ENCODE data around the gene COBL. TPM values are rescaled to one million over a fixed set of nuclear protein-coding genes. Genes with fewer than 3 reads are reported as not detected.
A peak's percentile ranks its signal among the peaks of the same experiment; 100 is the strongest.

Gene COBL
- total and polyA plus RNA-seq, 9 of the 15 experiments (the other 6 are each of a cell fraction or from before 2014, with no cell fraction given), result 0.01 to 2.4 (median 0.09) TPM; not detected in 3

GRCh38 chr7:51329696-51330263, 13.2 kb upstream of the COBL start (continued):
- TF ChIP-seq CHD1 (IDR thresholded peaks at IDR 0.05; ENCODE audit: low read length), result no peak
- TF ChIP-seq, protein P1, sequence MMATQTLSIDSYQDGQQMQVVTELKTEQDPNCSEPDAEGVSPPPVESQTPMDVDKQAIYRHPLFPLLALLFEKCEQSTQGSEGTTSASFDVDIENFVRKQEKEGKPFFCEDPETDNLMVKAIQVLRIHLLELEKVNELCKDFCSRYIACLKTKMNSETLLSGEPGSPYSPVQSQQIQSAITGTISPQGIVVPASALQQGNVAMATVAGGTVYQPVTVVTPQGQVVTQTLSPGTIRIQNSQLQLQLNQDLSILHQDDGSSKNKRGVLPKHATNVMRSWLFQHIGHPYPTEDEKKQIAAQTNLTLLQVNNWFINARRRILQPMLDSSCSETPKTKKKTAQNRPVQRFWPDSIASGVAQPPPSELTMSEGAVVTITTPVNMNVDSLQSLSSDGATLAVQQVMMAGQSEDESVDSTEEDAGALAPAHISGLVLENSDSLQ (IDR thresholded peaks at IDR 0.05), result no peak
- no peak for TF ChIP-seq ZNF511 (CRISPR knock-in tag; IDR thresholded peaks at IDR 0.05)
- no peak for TF ChIP-seq HOMEZ (CRISPR knock-in tag; IDR thresholded peaks at IDR 0.05)
- TF ChIP-seq MCM3 (IDR thresholded peaks at IDR 0.05), result no peak
- TF ChIP-seq CREB1 (IDR thresholded peaks at IDR 0.05), result no peak
- no peak for TF ChIP-seq CREB1 (CRISPR knock-in tag; IDR thresholded peaks at IDR 0.05)
- TF ChIP-seq MED1 (CRISPR knock-in tag; IDR thresholded peaks at IDR 0.05; ENCODE audit: borderline replicate concordance), result no peak
- no peak for TF ChIP-seq PTRF (tag; IDR thresholded peaks at IDR 0.05)
- no peak for TF ChIP-seq ZNF561 (CRISPR knock-in tag; conservative IDR thresholded peaks at IDR 0.05)
- TF ChIP-seq, protein P2, sequence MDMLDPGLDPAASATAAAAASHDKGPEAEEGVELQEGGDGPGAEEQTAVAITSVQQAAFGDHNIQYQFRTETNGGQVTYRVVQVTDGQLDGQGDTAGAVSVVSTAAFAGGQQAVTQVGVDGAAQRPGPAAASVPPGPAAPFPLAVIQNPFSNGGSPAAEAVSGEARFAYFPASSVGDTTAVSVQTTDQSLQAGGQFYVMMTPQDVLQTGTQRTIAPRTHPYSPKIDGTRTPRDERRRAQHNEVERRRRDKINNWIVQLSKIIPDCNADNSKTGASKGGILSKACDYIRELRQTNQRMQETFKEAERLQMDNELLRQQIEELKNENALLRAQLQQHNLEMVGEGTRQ (CRISPR knock-in tag; IDR thresholded peaks at IDR 0.05), result no peak
- no peak for TF ChIP-seq BRCA1 (IDR thresholded peaks at IDR 0.05)
- no peak for TF ChIP-seq BRCA1 (CRISPR knock-in tag; IDR thresholded peaks at IDR 0.05)
- TF ChIP-seq, protein P3, sequence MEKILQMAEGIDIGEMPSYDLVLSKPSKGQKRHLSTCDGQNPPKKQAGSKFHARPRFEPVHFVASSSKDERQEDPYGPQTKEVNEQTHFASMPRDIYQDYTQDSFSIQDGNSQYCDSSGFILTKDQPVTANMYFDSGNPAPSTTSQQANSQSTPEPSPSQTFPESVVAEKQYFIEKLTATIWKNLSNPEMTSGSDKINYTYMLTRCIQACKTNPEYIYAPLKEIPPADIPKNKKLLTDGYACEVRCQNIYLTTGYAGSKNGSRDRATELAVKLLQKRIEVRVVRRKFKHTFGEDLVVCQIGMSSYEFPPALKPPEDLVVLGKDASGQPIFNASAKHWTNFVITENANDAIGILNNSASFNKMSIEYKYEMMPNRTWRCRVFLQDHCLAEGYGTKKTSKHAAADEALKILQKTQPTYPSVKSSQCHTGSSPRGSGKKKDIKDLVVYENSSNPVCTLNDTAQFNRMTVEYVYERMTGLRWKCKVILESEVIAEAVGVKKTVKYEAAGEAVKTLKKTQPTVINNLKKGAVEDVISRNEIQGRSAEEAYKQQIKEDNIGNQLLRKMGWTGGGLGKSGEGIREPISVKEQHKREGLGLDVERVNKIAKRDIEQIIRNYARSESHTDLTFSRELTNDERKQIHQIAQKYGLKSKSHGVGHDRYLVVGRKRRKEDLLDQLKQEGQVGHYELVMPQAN (IDR thresholded peaks at IDR 0.05; ENCODE audit: borderline replicate concordance), result no peak
- TF ChIP-seq ZNF174 (CRISPR knock-in tag; IDR thresholded peaks at IDR 0.05), result no peak
- TF ChIP-seq NONO (IDR thresholded peaks at IDR 0.05; ENCODE audit: low read depth in 2 of 2, low read length in 1 of 2), result no peak
- TF ChIP-seq, protein P4, sequence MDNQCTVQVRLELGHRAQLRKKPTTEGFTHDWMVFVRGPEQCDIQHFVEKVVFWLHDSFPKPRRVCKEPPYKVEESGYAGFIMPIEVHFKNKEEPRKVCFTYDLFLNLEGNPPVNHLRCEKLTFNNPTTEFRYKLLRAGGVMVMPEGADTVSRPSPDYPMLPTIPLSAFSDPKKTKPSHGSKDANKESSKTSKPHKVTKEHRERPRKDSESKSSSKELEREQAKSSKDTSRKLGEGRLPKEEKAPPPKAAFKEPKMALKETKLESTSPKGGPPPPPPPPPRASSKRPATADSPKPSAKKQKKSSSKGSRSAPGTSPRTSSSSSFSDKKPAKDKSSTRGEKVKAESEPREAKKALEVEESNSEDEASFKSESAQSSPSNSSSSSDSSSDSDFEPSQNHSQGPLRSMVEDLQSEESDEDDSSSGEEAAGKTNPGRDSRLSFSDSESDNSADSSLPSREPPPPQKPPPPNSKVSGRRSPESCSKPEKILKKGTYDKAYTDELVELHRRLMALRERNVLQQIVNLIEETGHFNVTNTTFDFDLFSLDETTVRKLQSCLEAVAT (IDR thresholded peaks at IDR 0.05), result no peak
- no peak for TF ChIP-seq ATF3 (IDR thresholded peaks at IDR 0.05)
- TF ChIP-seq ATF3 (CRISPR knock-in tag; conservative IDR thresholded peaks at IDR 0.05), result no peak
- peak; percentile 97 for TF ChIP-seq ZNF584 (CRISPR knock-in tag; IDR thresholded peaks at IDR 0.05; ENCODE audit: low read depth)
- TF ChIP-seq SMC3 (conservative IDR thresholded peaks at IDR 0.05; ENCODE audit: insufficient read depth, low read depth, low read length), result no peak
